A673 (cell line): Measurements from ENCODE around the gene PLAC9.

Experiments used
- CTCF ChIP-seq: fragments of 300-800, 200-600 bp; sonication (generic); conservative IDR thresholded peaks from 2 replicates; pipeline ENCODE4 v1.5.1; 2017; ENCODE audit warnings: low read depth, mild to moderate bottlenecking, antibody characterized with exemption, low read length, moderate library complexity, mixed read lengths
- EZH2 ChIP-seq: fragments of 200-600 bp; sonication (generic); IDR thresholded peaks from 2 replicates; pipeline ENCODE4 v1.6.1; 2017; ENCODE audit warnings: borderline replicate concordance, low read depth, mild to moderate bottlenecking, mixed read lengths, antibody characterized with exemption, low read length; ENCODE audit not compliant: poor library complexity, severe bottlenecking

GRCh38 chr10:80122746-80123145 is 9.8 kb upstream of the PLAC9 start:
- TF ChIP-seq CTCF, result no peak
- no peak for TF ChIP-seq EZH2
